Measurements from ENCODE around the gene MIOX. TPM values are rescaled to one million over a fixed set of nuclear protein-coding genes. Genes with fewer than 3 reads are reported as not detected.
A peak's percentile ranks its signal among the peaks of the same experiment; 100 is the strongest.

Gene MIOX
- total RNA-seq, 1 donor from 2014 or later = 0.98 TPM

DNA sequence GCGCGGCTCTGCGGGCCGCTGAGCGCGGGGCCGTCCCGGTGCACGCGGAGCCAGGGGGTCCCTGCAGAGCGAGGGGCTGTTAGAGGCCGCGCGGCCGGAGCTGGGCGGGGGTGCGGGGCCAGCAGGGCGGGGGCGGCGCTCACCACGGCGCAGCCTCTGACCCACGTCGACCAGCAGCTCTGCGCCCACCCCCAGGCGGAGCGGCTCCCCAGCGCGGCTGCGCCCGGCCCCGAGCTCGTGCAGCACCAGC lies 39.1 kb downstream of the MIOX start:
- Mint-ChIP-seq H3K27me3 (peaks cover 14% of the 10 kb centered on the region), H3K9me3 (ENCODE audit: low read depth) (no peaks in the 10 kb centered on the region), H3K4me1 (ENCODE audit: low read depth) (peaks cover 11% of the 10 kb centered on the region), H3K36me3 (ENCODE audit: insufficient read depth) (peaks cover 4% of the 10 kb centered on the region), H3K27ac (no peak overlapping the region), H3K4me3 (ENCODE audit: low read depth) (peak overlapping the region; percentile 83)
- no peak for DNase-seq (ENCODE audit: low spot score, unreplicated experiment)
- TF ChIP-seq, protein P1, sequence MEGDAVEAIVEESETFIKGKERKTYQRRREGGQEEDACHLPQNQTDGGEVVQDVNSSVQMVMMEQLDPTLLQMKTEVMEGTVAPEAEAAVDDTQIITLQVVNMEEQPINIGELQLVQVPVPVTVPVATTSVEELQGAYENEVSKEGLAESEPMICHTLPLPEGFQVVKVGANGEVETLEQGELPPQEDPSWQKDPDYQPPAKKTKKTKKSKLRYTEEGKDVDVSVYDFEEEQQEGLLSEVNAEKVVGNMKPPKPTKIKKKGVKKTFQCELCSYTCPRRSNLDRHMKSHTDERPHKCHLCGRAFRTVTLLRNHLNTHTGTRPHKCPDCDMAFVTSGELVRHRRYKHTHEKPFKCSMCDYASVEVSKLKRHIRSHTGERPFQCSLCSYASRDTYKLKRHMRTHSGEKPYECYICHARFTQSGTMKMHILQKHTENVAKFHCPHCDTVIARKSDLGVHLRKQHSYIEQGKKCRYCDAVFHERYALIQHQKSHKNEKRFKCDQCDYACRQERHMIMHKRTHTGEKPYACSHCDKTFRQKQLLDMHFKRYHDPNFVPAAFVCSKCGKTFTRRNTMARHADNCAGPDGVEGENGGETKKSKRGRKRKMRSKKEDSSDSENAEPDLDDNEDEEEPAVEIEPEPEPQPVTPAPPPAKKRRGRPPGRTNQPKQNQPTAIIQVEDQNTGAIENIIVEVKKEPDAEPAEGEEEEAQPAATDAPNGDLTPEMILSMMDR (IDR thresholded peaks at IDR 0.05; ENCODE audit: unreplicated experiment) = peak; percentile 65

DNA sequence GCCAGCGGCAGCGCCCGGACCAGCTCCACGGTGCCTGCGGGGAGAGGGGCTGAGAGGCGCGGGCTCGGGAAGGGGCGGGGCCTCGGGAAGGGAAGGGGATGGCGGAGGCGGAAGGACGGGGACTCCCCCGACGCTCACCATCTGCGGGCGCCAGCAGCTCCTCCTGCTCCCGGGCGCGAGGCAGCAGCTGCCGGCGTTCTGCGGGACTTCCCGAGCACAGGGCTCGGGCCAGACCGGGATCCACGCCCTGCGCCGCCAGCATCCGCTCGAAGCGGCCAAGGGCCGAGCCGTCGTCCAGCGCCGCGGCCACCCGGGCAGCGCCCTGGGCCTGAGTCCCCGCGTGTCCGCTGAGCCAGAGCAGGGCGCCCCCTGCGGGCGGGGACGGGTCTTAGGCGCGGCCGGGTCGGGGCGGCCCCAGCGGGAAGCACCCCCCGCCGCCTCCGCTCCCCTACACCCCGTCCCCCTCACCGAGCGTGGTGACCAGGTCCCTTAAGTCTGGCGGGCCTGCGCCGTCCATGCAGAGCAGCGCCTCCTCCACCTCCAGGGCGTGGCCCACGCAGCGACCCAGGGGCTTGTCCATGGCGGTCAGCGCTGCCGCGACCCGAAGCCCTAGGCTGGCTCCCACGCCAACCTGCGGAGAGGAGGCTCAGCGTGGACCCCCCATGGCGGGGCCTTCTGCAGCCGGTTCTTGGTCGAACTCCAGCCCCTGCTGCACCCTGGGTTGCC lies 39.6 kb downstream of the MIOX start:
- Mint-ChIP-seq H3K4me1 (ENCODE audit: low read depth) (peaks cover 11% of the 10 kb centered on the region), H3K27ac (peak overlapping the region; percentile 33), H3K9me3 (ENCODE audit: low read depth) (no peaks in the 10 kb centered on the region), H3K4me3 (ENCODE audit: low read depth) (peak overlapping the region; percentile 61), H3K27me3 (peaks cover 18% of the 10 kb centered on the region), H3K36me3 (ENCODE audit: insufficient read depth) (peaks cover 4% of the 10 kb centered on the region)
- TF ChIP-seq, protein P1 (IDR thresholded peaks at IDR 0.05; ENCODE audit: unreplicated experiment) = peak; percentile 69
- peak; percentile 70 for DNase-seq (ENCODE audit: low spot score, unreplicated experiment)

DNA sequence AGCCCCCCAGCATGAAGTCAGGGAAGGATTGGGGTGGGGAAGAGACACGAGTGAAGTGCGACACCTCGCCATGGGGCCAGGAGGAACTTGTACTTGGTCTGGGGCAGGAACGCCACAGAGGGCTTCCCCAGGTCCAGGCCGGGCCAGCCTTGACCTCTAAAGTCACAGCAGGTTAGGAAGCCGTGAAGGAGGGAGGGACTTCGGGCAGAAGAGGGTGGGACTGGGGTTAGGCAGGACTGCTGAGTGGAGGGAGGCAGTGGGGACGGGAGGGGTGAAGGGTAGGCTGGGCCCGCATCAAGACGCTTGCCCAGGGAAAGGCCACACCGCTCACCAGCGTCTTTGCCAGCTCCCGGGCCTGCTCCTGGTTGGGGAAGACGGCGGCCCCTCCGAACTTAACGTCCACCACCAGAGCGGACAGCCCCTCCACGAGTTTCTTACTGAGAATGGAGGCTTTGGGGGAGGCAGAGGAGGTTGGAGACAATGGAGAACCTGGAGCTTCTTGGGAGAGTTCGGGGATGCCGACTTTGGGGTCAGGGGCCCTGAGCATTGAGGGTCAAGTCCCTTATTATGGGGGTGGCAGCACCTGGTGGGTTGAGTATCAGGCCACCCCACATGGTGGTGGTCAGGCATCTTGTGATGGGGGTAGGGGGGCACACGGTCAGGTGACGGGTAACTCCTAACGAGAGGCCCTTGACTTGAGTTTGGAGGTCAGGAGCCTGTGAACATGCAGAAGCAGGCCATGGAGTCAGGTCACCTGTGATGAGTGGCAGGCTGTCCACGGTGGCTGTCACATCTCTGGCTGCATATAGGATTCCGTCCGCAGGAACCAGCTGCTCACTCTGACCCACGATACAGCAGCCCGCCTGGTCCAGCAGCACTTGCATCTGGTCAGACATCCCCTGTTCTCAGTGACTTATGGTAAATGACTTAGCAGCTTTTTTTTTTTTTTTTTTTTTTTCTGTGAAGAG lies 40.5 kb downstream of the MIOX start:
- Mint-ChIP-seq H3K27me3 (peaks cover 18% of the 10 kb centered on the region), H3K4me1 (ENCODE audit: low read depth) (peaks cover 11% of the 10 kb centered on the region)
- no peak for DNase-seq (ENCODE audit: low spot score, unreplicated experiment)

DNA sequence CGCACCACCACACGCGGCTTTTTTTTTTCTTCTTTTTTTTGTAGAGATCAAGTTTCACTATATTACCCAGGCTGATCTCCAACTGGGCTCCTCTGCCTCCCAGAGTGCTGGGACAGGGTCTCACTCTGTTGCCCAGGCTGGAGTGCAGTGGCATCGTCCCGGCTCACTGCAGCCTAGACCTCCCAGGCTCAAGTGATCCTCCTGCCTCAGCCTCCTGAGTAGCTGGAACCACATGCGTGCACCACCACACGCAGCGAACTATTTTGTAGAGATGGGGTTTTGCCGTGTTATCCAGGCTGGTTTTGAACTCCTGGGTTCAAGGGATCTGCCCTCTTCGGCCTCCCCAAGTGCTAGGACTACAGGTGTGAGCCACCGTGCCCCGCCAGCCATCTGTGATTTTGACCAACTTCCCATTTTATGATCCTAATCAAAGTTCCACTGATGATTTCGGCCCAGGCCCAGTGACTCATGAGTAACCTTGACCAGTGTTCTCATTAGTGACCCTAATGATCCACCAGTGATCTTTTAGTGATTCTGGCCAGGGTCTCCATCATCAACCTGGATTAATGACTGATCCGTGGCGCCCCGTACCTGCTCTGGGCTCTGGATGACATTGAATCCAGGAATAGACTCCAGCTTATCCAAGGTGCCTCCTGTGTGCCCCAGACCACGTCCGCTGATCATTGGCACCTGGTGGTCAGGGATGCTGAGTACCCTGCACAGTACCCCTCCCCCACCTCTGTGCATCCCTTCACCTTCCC lies 41.4 kb downstream of the MIOX start:
- H3K4me1 Mint-ChIP-seq (ENCODE audit: low read depth) = peaks cover 15% of the 10 kb centered on the region
- H3K9me3 Mint-ChIP-seq (ENCODE audit: low read depth) = no peaks in the 10 kb centered on the region
- no peak for DNase-seq (ENCODE audit: low spot score, unreplicated experiment)
- TF ChIP-seq, protein P1 (IDR thresholded peaks at IDR 0.05; ENCODE audit: unreplicated experiment) = no peak
- H3K27me3 Mint-ChIP-seq = peaks cover 25% of the 10 kb centered on the region
- peak overlapping the region; percentile 61 for H3K4me3 Mint-ChIP-seq (ENCODE audit: low read depth)
- H3K27ac Mint-ChIP-seq = peak overlapping the region; percentile 52
- peaks cover 4% of the 10 kb centered on the region for H3K36me3 Mint-ChIP-seq (ENCODE audit: insufficient read depth)

More for the DNA sequence above, 40.5 kb downstream of the MIOX start:
- peak overlapping the region; percentile 61 for H3K4me3 Mint-ChIP-seq (ENCODE audit: low read depth)
- H3K9me3 Mint-ChIP-seq (ENCODE audit: low read depth) = no peaks in the 10 kb centered on the region
- TF ChIP-seq, protein P1 (IDR thresholded peaks at IDR 0.05; ENCODE audit: unreplicated experiment) = no peak
- peak overlapping the region; percentile 33 for H3K27ac Mint-ChIP-seq
- H3K36me3 Mint-ChIP-seq (ENCODE audit: insufficient read depth) = peaks cover 4% of the 10 kb centered on the region
